GM23248 (cell line): Measurements from ENCODE around the gene ADAM12.

Experiments used
- EZH2 ChIP-seq: fragments of 200-600 bp; sonication (generic); IDR thresholded peaks from 2 replicates; pipeline ENCODE4 v1.6.1; 2018; ENCODE audit warnings: antibody characterized with exemption, mild to moderate bottlenecking; ENCODE audit not compliant: insufficient read depth, poor library complexity, severe bottlenecking
- EZH2phosphoT487 ChIP-seq: fragments of 200-600 bp; sonication (generic); IDR thresholded peaks from 2 replicates; pipeline ENCODE4 v1.6.1; 2018; ENCODE audit warnings: antibody characterized with exemption, moderate library complexity, mild to moderate bottlenecking, low read depth; ENCODE audit not compliant: insufficient read depth

DNA sequence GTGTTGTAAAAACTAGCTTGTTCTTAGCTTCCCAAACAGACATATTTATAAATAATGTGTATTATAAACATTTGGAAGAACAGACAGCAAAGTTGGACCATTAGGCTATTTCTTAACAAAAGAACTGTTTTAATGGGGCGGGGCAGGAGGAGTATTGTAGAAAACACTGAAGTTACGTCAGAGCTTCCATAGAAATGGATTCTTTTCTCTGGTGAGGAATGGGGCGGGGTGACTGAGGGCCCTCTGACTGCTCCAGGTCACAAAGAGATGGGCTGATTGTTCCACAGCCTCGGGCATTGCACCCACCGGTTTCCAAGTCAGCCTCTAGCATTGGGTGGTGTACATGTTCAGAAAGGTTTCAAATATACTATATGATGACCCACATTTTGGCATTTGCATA, 36.8 kb upstream of the ADAM12 start:
- TF ChIP-seq EZH2, result no peak
- TF ChIP-seq EZH2phosphoT487, result no peak
